HG03095 (cell line): ENCODE results near the gene GRPEL1.

Source experiments
- ATAC-seq: cut with Tn5 transposase; IDR thresholded peaks from one replicate; pipeline ENCODE4 v1.9.1; 2021; ENCODE audit warnings: moderate library complexity; ENCODE audit not compliant: unreplicated experiment

GRPEL1 gene

GRCh38 chr4:7066493-7066892 lies 1.4 kb downstream of the GRPEL1 start:
- no peak for ATAC-seq

DNA sequence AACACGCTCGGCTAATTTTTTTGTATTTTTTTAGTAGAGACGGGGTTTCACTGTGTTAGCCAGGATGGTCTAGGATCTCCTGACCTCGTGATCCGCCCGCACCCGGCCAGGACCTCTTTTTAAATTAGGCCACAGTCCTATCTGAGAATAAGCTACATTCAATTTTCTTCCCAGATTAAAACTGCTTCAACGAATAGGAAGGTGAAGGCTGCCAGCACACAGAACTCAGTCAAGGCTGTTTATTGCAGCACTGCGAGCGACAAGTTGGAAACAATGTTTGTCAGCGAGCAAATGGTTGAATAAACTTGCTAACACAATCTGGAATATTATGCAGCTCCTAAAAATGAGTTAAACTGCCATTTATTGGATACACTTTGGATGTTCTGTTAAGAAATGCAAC lies 1.9 kb downstream of the GRPEL1 start:
- ATAC-seq = no peak

GRCh38 chr4:7063362-7063761 lies 4.5 kb downstream of the GRPEL1 start:
- ATAC-seq = no peak

- no peak for ATAC-seq
These were observed 5.0 kb downstream of the GRPEL1 start for GRCh38 chr4:7062816-7063215.

GRCh38 chr4:7061815-7062214 lies 6.0 kb downstream of the GRPEL1 start:
- ATAC-seq = no peak

DNA sequence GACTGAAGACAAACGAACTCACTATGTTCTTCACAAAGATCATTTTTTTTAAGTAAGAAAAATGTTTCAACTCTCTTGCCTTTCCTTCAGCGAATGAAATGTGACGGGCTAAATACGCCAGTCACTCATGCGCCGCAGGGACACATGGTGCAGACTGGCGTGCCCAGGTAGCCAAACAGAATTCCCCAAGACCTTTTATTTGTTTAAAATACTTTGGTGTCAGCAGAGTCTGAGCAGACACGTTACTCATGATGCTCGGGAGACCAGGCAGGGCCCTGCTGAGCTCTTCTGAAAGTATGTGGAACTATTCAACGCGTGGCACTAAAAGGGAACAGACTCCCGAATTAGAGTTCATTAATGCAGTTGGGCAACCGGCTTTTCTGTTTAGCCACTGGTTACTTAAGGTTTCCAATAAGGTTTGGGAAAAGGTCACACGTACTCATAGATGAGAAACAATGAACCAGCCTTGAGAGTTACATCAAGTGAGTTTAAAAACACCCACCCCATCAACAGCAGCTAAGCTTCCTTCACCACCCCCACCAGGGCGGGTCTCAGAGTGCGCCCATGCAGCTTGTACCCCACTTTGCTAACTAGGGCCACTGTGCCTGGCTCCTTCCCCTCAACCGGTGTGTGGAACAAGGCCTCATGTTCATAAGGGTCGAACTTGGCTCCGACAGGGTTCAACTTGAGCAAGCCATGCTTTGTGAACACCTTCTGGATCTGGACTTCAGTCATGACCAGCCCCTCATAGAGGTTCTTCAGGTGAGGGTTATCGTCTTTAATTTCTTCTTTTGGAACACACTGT lies 7.3 kb downstream of the GRPEL1 start:
- no peak for ATAC-seq

DNA sequence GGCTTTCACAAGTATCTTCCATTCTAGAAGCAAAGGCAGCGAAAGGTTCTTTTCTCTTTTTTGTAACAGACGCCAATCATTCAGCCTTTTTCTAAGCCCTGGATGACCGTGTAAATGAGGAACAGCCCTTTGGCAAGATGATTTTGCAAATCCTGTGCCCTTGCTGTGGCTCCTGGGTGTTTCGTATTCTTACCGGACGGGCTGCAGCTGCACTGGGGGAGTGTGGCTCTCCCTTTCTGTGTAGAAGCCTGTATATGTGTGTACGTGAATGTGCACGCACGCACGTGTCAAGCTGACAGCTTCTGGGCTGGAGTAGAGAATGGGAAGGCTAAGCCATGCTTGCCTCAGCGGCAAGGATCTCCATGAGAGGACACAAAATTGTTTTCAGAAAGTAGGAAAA lies 8.2 kb downstream of the GRPEL1 start:
- ATAC-seq = no peak

DNA sequence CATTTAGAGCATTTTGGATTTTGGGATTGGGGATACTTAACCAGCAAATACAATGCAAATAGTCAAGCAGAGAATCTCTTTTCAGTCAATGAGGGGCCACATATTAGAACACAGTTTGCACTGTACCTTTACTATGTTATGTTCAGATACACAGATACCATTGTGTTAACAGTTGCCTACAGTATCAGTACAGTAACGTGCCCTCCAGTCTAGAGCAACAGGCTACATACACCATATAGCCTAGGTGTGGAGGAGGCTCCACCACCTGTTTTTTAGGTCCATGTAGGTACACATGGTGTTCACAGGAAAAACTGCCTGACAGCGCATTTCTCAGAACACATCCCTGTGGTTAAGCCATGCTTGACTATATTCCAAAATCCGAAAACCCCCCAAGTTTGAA lies 9.1 kb downstream of the GRPEL1 start:
- no peak for ATAC-seq

GRCh38 chr4:7055990-7056325 lies 11.9 kb downstream of the GRPEL1 start:
- ATAC-seq = no peak

- no peak for ATAC-seq
These were observed 12.5 kb downstream of the GRPEL1 start for GRCh38 chr4:7055111-7055989.

DNA sequence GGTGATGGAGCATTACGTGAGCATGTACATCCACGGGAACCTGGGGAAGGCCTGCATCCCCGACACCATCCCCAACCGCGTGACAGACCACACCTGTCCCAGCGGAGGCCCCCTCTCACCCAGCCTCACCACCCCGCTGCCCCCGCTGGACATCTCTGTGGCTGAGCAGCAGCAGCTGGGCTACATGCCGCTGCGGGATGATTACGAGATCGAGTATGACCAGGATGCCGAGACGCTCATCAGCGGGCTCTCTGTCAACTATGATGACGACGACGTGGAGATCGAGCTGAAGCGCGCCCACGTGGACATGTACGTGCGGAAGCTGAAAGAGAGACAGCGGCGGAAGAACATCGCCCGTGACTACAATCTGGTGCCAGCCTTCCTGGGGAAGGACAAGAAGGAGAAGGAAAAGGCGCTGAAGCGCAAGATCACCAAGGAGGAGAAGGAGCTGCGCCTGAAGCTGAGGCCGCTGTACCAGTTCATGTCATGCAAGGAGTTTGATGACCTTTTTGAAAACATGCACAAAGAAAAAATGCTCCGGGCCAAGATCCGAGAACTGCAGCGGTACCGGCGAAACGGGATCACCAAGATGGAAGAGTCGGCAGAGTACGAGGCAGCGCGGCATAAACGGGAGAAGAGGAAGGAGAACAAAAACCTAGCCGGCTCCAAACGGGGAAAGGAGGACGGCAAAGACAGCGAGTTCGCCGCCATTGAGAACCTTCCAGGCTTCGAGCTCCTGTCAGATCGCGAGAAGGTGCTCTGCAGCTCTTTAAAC lies 13.6 kb downstream of the GRPEL1 start:
- no peak for ATAC-seq

GRCh38 chr4:7052923-7053715 lies 14.7 kb downstream of the GRPEL1 start:
- ATAC-seq = no peak

DNA sequence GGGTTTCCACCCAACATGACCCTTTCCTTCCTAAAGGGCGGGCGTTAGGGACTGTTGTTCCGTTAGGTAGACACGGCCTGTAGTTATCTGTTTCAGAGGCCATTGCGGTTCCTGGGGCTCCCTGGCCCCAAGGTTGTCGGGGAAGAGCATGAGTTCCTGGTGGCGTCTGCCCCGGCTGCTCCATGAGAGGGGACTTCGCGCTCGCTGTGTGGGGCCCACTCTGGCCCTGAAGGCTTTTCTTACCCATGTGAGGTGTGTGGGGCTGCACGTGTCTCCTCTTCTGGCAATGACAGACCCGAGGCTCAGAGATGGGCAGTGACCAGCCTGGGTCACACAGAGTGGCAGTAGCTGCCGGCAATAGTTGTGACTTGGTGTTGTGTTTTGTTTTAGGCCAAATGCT lies 15.6 kb downstream of the GRPEL1 start:
- no peak for ATAC-seq

DNA sequence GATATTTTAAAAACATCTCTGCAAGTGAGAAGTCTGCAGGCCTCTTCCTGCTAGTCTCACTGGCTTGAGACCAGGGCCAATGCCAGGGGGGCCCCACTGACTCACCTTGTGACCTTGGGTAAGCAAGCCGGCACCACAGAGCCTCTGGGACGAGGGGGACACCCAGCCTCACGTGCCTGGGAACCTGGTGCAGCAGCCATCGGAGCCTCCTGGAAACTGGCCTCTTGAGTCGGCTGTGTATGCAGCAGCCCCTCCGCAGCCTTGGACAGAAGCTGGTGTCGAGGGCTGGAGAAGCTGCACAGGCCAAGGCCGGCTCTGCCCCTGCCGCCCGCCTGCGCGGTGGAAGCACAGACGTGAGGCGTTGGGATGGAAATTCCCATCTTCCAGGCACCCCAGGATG lies 16.0 kb downstream of the GRPEL1 start:
- ATAC-seq = no peak

GRCh38 chr4:7051144-7051495 lies 16.7 kb downstream of the GRPEL1 start:
- ATAC-seq = no peak

GRCh38 chr4:7050481-7051143 lies 17.3 kb downstream of the GRPEL1 start:
- ATAC-seq = no peak

DNA sequence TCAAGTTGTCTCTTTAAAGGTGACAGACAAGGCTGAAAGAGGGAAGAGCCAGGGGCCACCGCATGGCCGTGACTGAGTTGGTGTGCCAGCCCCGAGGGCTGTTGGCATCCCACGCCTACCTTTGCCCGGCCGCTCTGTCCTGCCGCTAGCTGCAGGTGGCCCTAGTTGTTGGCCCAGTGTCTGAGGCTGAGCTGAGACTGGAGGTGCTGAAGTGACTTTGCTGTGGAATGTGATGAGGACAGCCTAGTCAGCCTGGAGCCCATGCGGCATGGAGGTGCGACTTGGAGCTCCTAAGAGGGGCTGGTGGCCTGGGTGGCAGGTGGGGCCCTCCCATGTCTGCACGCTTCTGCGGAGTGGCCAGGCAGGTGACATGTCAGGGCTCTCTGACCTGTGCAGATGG lies 18.1 kb downstream of the GRPEL1 start:
- ATAC-seq = no peak

DNA sequence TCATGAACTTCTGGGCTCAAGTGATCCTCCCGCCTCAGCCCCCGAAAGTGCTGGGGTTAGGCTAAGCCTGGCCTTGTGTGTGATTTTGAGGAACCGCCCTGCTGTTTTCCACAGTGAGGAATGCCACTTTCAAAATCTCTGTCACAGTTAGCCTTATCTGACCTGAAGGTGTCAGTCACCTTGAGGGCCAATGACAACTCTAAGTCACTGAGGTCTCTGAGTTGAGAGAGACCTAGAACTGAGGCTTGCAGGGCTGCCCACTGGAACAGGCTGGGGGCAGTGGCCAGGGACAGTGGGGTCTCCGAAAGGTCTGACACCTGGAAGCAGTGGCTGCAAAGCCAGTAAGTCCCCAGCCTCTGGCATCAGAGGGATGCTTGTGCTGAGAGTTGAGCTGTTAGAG lies 18.6 kb downstream of the GRPEL1 start:
- no peak for ATAC-seq

DNA sequence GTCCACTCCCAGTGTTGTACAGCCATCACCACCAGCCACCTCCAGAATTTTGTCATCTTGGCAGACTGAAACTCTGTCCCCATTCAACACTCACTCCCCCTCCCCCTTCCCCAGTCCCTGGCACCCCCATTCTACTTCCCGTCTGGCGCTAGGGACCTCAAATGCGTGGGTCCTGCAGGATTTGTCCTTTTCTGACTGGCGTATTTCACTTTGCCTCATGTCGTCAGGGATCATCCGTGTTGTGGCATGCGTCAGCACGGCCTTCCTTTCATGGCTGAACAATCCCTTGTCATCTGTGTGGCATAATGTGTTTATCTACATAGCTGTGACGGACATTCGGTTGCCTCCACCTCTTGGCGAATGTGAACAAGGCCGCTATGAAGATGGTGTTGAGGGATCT lies 19.2 kb downstream of the GRPEL1 start:
- no peak for ATAC-seq

DNA sequence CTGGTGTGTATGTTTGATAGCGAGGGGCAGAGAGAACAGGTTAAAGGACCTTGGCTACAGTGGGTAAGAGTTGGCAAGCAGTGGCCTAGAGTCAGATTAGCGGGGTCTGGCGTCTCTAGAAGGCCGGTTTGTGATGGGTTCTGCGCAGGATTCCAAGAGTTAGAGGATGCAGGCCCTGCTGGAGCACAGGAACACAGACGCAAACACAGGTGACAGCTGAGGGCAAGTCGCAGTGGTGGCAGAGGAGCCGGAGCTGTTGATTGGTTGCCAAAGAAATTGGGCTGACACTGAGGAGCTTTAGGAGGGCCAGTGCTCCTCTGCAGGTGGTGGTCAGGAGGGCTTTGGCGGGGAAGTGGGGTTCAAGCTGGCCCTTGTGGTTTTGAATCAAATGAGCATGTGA lies 20.9 kb downstream of the GRPEL1 start:
- no peak for ATAC-seq
